Measurements from ENCODE around the gene DNAH1.

The DNAH1 gene

GRCh38 chr3:52324676-52325075 is 8.6 kb downstream of the DNAH1 start:
- Histone ChIP-seq H3K27ac (no peak overlapping the region), H3K27me3 (replicated peaks) (no peaks in the 10 kb centered on the region), H3K36me3 (replicated peaks) (no peaks in the 10 kb centered on the region), H3K4me3 (ENCODE audit: low read depth, low read length) (no peak overlapping the region)
- in situ Hi-C loops (cut with HindIII; ENCODE audit: low pct_ligation_motif_present, low sequenced_read_pairs), result no loop called here
- TF ChIP-seq, protein P1, sequence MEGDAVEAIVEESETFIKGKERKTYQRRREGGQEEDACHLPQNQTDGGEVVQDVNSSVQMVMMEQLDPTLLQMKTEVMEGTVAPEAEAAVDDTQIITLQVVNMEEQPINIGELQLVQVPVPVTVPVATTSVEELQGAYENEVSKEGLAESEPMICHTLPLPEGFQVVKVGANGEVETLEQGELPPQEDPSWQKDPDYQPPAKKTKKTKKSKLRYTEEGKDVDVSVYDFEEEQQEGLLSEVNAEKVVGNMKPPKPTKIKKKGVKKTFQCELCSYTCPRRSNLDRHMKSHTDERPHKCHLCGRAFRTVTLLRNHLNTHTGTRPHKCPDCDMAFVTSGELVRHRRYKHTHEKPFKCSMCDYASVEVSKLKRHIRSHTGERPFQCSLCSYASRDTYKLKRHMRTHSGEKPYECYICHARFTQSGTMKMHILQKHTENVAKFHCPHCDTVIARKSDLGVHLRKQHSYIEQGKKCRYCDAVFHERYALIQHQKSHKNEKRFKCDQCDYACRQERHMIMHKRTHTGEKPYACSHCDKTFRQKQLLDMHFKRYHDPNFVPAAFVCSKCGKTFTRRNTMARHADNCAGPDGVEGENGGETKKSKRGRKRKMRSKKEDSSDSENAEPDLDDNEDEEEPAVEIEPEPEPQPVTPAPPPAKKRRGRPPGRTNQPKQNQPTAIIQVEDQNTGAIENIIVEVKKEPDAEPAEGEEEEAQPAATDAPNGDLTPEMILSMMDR (IDR thresholded peaks at IDR 0.05; ENCODE audit: low read depth, low read length, missing control alignments), result no peak
- no peak for DNase-seq

- Histone ChIP-seq H3K36me3 (replicated peaks) (no peaks in the 10 kb centered on the region), H3K27me3 (replicated peaks) (no peaks in the 10 kb centered on the region), H3K4me3 (ENCODE audit: low read depth, low read length) (no peak overlapping the region), H3K27ac (no peak overlapping the region)
- in situ Hi-C loops (cut with HindIII; ENCODE audit: low pct_ligation_motif_present, low sequenced_read_pairs), result no loop called here
- no peak for DNase-seq
- TF ChIP-seq, protein P1 (IDR thresholded peaks at IDR 0.05; ENCODE audit: low read depth, low read length, missing control alignments), result no peak
These were observed 9.6 kb downstream of the DNAH1 start for GRCh38 chr3:52325686-52326085.

- Histone ChIP-seq H3K27ac (no peak overlapping the region), H3K27me3 (replicated peaks) (no peaks in the 10 kb centered on the region), H3K36me3 (replicated peaks) (no peaks in the 10 kb centered on the region), H3K4me3 (ENCODE audit: low read depth, low read length) (no peak overlapping the region)
- in situ Hi-C loops (cut with HindIII; ENCODE audit: low pct_ligation_motif_present, low sequenced_read_pairs), result no loop called here
- TF ChIP-seq, protein P1 (IDR thresholded peaks at IDR 0.05; ENCODE audit: low read depth, low read length, missing control alignments), result no peak
- DNase-seq, result no peak
These were observed 10.9 kb downstream of the DNAH1 start for GRCh38 chr3:52326976-52327375.

DNA sequence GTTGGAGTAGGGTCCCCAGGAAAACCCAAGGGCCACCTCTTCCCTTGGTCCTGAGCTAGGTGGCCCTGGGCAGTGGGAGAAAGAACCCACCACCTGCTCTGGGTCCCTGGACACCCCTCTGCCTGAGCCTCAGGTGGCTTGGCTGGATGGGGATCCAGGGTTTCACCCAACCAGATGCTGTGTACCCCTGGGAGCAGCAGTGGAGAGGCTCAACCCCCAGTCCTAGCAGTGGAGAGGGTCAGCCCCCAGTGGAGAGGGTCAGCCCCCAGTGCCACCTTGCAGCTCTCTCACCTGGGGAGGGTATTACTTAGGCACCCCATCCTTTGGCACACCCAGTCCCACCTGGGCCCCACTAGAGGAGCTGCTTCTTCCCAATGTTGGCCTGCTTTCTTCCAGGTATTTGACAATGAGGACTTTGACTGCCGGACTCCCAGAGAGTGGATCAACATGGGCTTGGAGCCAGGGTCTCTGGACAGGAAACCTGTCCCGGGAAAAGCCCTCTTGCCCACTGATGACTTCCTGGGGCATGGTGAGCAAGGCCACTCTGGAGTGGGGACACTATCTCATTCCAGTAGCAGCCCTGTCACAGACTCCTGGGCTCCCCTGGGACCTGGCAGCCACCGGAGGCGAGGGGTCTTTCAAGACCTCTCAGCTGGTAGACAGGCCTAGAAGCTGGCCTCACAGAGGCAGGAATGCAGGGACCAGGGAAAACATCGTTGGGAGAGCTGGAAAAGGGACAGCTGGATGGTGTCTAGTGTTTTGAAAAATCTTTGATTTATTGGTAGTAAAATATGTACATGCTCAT is 11.6 kb downstream of the DNAH1 start:
- H3K27me3 ChIP-seq (replicated peaks), result no peaks in the 10 kb centered on the region
- TF ChIP-seq, protein P1 (IDR thresholded peaks at IDR 0.05; ENCODE audit: low read depth, low read length, missing control alignments), result no peak
- no peak overlapping the region for H3K27ac ChIP-seq
- no peak for DNase-seq
- H3K36me3 ChIP-seq (replicated peaks), result no peaks in the 10 kb centered on the region
- in situ Hi-C loops (cut with HindIII; ENCODE audit: low pct_ligation_motif_present, low sequenced_read_pairs), result no loop called here
- H3K4me3 ChIP-seq (ENCODE audit: low read depth, low read length), result no peak overlapping the region

GRCh38 chr3:52328536-52329080 is 12.5 kb downstream of the DNAH1 start:
- no peaks in the 10 kb centered on the region for H3K27me3 ChIP-seq (replicated peaks)
- TF ChIP-seq, protein P1 (IDR thresholded peaks at IDR 0.05; ENCODE audit: low read depth, low read length, missing control alignments), result no peak
- no peaks in the 10 kb centered on the region for H3K36me3 ChIP-seq (replicated peaks)
- H3K27ac ChIP-seq, result no peak overlapping the region
- in situ Hi-C loops (cut with HindIII; ENCODE audit: low pct_ligation_motif_present, low sequenced_read_pairs), result no loop called here
- DNase-seq, result no peak
- no peak overlapping the region for H3K4me3 ChIP-seq (ENCODE audit: low read depth, low read length)

Data from brain microvascular endothelial cell (primary cell).